Epithelial cell of esophagus (primary cell): ENCODE data around the gene LYST.

Source experiments
- DNase-seq: peaks from one replicate; pipeline ENCODE4 v3.0.0; 2010; ENCODE audit warnings: low read depth
- H3K4me3 ChIP-seq: 2 replicates; pipeline ENCODE4 v1.5.1; 2011; ENCODE audit warnings: mild to moderate bottlenecking, low read length, control low read depth
- CTCF ChIP-seq: IDR thresholded peaks from 2 replicates; pipeline ENCODE4 v1.5.1; 2011; ENCODE audit warnings: low read depth, mild to moderate bottlenecking, low read length, control low read depth, inconsistent platforms; ENCODE audit not compliant: insufficient read depth; ENCODE audit errors: missing control alignments

Gene LYST

DNA sequence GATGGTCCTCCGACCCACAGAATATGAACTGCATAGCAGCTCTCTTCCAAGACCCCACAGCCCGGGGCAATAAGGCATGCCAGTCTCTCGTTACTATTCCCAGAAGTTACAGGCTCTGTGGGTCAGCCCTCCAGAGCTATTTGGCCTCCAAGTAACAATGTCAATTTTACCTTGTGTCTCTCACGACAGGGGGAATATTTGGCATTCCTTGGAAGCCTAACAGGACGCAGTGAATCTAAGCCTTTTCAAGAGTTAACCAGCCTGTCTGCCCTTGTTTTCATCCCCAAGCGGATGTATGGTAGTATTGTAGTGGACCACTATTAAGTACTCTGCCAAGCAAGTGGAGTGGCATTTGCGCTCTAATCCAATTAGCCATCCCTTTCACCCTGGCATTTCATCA, 192.7 kb downstream of the LYST start:
- no peak for DNase-seq
- TF ChIP-seq CTCF, result no peak
- H3K4me3 ChIP-seq, result no peak overlapping the region

GRCh38 chr1:235671992-235672391, 194.7 kb downstream of the LYST start:
- no peak for TF ChIP-seq CTCF
- no peak for DNase-seq
- no peak overlapping the region for H3K4me3 ChIP-seq

DNA sequence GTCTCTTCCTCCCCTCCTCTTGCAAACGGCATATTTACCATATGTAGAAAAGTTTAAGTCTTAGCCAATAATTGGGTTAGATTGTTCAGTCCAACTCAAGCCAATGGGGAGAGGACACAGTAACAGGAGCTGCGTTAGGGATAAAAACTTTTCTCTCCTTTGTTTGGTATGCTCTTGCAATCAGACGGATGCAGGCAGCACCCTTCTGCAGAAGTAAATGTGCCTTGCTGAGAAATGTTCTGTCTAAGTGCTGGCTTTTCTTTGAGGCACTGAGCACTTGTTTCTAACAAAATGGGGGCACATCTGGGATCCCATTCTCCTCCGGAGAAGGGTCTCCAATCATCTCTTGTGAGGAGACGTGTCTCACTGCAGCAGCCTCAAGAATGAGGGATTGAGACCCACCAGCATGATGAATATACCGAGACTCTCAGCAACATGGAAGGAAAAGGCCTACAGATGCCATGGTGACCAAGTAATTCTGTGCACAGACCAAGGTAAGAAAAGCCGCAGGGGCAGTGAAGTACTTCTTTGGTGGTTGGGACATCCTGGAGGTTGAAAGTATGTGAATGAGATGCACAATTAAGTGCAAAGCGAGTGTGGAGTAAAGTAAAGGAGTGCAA, 196.4 kb downstream of the LYST start:
- no peak for DNase-seq
- no peak for TF ChIP-seq CTCF
- no peak overlapping the region for H3K4me3 ChIP-seq

GRCh38 chr1:235669277-235669676, 197.4 kb downstream of the LYST start:
- DNase-seq, result no peak
- TF ChIP-seq CTCF, result no peak
- no peak overlapping the region for H3K4me3 ChIP-seq

DNA sequence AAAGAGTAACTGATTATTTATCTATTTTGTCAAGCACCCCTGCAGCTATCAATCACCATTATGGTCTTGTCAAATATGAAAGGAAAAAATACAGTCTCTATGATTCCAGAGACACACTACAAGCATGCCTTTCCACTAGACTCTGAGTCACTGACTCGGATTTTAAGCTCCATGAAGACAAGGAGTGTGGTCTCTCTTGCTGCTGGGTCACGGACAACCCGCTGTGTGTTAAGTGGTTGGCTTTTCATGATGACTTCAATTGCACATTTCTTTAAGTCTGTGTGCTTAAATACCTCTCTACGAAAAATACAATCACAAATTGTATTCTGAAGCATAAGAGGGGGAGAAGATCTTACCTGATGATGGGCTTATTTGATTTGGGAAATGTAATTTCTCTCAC, 203.1 kb downstream of the LYST start:
- DNase-seq, result no peak
- no peak overlapping the region for H3K4me3 ChIP-seq
- TF ChIP-seq CTCF, result no peak

DNA sequence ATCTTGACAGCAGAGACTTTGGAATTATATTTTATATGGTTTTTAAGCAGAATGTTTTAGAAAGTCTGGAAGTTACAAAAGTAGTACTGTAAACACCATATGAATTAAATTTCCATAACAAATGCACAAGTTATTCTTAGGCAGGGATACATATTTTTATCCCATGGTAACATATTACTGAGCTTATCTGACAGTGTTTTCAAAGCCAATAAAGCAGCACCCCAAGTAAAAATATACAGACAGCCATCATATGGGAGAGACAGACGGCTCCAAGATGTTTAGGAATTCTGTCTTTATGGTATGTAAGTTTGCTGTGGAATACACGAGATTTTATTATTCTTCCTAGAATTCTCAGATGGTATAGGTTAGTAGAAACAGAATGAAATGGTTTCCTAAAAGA, 205.1 kb downstream of the LYST start:
- DNase-seq, result no peak
- TF ChIP-seq CTCF, result no peak
- no peak overlapping the region for H3K4me3 ChIP-seq

GRCh38 chr1:235659186-235659771, 207.4 kb downstream of the LYST start:
- no peak overlapping the region for H3K4me3 ChIP-seq
- DNase-seq, result no peak
- no peak for TF ChIP-seq CTCF
